GM19043 (cell line): ENCODE measurements around the gene ZNF281.

Experiments used
- ATAC-seq: cut with Tn5 transposase; IDR thresholded peaks from one replicate; pipeline ENCODE4 v1.9.1; 2021; ENCODE audit warnings: low read depth; ENCODE audit not compliant: unreplicated experiment

The ZNF281 gene

DNA sequence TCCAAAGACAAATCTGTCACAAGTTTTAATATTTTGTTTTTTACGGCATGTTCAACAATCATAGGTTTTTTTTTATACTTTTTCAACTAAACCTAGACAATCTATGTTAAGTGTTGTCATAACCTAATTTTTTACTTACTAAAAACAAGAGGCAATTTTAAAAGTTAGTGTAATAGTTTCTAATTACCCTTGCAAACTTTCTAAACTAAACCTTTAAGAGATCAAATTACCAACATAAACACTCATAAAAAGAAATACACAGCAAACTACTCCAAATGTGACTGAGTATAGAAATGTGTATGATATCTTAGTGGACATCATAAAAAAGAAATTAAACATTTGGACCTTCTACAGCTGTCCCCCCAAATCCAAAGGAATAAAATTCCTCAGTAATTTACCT, 10.0 kb downstream of the ZNF281 start:
- no peak for ATAC-seq

DNA sequence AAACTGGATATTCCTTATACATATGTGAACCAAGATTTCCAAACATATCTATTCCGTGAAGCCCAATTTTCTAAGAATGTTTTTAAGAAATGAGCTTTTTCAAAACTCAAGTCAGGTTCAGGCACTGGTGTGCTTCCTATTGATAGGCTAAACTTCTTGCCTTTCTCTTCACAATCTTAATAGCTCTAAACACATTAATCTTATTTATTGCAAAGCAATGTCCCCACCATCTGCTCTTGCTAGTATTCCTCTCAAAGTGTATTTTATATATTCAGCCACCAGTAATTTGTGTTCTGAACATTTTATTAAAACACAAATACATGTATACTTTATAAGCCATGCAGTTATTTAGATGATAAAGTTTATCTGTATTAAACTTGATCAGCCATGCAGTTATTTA, 11.5 kb downstream of the ZNF281 start:
- no peak for ATAC-seq

DNA sequence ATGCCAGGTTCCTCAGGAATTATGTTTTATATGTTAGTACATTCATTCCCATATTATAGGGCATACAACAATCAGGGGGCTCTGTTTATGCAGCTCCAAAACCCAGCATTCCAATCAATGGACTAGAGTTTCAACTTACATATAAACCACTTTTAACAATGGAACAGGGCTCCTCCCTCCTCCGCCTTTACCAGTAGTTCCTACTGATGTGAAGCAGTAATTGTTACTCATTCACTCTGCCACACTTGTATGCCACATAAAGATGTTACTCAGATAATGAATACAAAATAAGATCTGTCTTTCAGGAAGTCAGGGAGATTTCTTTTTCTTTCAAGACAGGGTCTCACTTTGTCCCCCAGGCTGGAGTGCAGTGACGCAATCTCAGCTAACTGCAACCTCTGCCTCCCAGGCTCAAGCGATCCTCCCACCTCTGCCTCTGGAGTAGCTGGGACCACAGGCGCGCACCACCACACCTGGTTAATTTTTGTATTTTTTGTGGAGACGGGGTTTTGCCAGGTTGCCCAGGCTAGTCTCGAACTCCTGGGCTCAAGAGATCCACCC, 17.1 kb downstream of the ZNF281 start:
- no peak for ATAC-seq

DNA sequence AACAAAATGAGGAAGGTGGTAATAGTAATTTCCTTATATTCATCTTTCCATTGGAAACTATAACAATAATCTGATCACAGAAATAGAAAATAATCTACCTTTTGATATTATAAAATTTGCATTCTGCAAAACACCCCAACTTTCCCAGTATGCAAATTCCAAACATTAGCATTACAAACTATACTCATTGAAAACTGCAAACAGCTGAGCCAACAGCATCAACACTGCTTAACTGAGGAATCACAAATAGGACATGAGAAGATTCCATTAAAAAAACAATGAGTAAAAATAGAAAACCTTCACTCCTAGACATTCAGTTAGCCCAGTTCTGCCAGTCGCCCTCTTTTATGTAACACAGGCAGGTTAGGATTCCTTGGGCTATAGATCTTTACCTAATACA, 18.1 kb downstream of the ZNF281 start:
- ATAC-seq, result no peak

DNA sequence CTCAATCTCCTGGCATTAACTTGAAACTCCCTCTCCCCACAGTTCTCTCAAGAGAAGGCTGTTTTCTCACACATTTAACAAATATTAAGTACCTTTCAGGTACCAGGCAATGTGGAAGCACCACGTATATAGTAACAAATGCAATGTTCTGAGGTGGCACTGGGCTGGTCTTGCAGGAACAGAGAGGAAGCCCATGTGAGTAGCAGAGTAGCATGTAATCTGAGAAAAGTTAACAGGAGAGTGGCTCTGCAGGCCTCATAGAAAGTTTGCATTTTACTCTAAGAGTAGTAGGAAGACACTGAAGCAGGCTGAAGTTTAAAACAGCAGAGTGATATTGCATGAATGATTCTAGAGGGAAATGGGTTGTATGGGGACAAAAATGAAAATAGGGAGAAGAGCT, 21.0 kb downstream of the ZNF281 start:
- ATAC-seq, result no peak

DNA sequence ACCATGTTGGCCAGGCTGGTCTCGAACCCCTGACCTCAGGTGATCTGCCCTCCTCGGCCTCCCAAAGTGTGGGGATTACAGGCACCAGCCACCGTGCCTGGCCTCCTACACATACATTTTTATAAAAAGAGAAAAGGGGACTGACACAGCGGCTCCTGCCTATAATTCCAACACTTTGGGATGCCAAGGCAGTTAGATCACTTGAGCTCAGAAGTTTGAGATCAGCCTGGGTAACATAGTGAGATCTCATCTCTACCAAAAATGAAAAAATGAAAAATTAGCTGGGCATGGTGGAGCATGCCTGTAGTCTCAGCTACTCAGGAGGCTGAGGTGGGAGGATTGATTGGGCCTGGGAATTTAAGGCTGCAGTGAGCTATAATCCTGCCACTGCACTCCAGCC, 23.4 kb downstream of the ZNF281 start:
- ATAC-seq, result no peak

GRCh38 chr1:200384818-200385390, 24.9 kb downstream of the ZNF281 start:
- ATAC-seq, result peak; percentile 48

DNA sequence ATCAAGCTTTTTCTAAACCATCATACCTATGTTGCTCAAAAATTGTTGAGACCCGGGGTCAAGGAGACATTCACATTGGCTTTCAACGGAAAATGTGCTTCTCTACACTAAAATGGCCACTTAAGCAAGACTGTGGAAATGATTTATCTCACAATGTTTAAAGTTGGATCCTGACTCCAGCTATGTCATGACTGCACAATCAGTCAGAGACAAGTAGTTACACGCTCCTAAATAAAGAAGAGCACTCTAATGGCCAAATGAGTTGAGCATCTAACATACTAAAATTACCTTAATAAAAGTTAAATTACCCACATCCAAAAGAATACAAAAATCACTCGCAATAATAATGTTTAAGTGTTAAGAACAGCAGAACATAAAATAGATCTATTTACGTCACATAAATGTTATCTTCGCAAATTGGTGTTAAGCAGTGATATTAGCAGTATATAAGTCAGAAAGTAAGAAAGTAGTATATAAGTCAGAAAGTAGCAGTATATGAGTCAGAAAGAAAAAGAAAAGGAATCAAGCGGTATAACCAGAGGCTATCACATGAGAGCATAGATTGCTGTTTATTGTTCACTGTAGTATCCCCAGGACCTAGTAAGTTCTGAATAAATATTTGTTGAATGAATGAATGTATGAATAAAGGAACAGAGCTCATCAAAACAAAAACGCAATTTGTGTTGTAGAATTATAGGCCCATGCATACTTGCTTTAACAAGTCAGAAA, 28.4 kb downstream of the ZNF281 start:
- no peak for ATAC-seq

DNA sequence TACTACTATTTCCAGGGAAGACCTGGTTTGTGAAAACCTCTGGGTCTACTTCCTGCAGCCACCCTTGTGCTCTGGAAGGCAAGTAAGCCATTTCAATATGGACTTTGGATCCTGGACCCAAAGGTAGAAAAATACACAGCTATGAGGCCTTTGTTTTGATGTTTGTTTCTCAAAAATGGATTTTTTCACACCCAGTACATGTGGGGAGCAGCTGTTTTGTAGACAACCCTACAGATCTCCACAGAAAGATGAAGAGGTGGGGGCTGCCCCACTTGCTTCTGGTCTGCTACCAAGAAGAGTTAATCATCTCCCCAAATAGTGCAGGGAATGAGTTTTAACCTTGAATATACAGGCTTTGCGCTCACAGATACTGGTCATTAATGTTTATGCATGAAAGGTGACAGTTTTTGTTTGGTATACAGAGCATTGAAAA, 29.2 kb downstream of the ZNF281 start:
- ATAC-seq, result peak; percentile 77

- no peak for ATAC-seq
Observed at GRCh38 chr1:200379940-200380588, 29.8 kb downstream of the ZNF281 start.

GRCh38 chr1:200379432-200379757, 30.4 kb downstream of the ZNF281 start:
- ATAC-seq, result no peak

DNA sequence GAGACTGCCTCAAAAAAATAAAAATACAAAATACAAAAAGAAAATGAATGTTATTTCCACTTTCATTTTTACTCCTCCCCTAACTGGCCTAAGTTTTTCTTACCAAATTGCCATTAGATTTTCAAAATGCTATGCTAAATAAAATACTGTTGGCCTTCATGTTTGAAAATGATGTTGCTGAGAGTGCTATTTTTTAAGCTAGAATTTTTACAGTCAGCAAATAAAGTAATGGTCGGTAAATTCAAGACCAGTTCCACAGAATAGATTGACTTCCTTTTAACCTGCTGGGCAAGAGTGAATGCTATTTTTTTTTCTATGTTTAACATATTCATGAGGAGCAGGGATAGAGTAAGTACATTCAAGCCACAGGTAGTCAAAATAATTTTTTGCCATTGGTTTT, 31.7 kb downstream of the ZNF281 start:
- ATAC-seq, result no peak

GRCh38 chr1:200376528-200376927, 33.3 kb downstream of the ZNF281 start:
- no peak for ATAC-seq

DNA sequence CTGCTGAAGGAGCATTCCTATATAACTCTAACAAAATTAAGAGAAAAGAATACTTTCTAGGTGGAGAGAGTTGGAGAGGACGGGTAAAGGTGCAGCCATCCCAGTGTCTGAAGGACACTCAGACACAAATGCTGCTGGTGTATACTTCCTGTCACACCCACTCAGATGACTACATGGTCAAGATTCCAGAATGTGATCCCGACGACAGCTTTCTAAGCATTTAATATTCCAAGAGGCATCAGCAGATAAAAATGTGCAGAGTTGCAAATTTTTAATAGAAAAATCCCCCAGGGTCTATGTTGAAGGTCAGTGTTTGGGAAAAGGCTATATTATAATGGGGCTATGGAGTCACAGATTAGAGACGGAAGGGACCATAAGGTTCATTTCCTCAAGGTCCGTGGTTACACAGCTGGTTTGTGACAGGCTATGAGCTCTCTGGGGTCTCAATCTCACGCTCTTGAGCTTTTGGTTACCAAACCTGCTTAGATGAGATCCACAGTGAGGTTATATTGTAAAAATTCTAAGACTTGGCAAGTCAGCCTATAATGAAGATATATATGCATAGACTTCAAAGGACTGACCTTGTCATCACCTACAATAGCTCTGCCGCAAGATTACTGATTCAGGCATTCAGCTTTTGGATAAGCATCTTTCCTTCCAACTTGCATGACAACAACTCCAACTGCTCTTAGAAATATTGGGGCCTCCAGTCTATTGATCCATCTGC, 35.1 kb downstream of the ZNF281 start:
- ATAC-seq, result no peak

DNA sequence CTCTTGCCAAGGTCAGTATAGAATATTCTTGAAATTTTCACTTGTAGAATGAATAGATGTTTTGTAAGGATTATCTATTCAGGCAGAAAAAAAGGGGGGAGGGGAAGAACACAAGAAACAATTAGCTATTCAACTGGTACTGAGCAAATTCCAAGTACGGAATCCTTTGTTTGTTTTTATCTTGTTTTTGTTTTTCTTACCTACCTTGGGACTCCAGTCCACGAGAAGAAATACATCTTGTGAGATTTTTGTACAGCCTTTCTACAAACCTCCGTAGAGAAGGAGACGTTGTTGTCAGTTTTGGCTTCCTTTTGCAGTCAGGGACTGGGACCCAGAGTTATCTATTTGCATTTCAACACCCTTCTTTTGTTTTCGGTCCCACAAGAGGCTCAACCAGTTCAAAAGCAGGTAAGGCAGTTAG, 36.0 kb downstream of the ZNF281 start:
- ATAC-seq, result no peak

- no peak for ATAC-seq
Observed at GRCh38 chr1:200372885-200373181, 37.0 kb downstream of the ZNF281 start.

- no peak for ATAC-seq
Observed at GRCh38 chr1:200372095-200372884, 37.5 kb downstream of the ZNF281 start.

DNA sequence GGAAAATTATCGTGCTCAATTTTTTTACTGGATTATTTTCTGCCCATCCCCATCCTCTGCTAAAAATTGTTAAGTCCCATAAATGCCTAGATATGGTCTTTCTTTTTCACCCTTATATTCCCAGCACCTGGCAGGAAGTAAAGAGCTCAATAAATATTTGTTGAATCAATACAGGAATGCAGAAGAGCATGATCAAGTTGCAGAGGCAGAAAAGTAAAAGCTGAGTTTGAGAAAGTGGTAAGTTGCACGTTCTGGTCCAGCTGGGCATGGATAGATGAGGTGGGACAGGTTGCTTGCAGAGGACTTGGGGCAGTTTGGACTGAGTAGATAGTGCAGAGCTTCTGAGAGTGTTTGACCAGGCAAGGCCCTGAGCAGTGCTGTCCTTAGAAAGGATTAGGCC, 40.1 kb downstream of the ZNF281 start:
- ATAC-seq, result no peak

DNA sequence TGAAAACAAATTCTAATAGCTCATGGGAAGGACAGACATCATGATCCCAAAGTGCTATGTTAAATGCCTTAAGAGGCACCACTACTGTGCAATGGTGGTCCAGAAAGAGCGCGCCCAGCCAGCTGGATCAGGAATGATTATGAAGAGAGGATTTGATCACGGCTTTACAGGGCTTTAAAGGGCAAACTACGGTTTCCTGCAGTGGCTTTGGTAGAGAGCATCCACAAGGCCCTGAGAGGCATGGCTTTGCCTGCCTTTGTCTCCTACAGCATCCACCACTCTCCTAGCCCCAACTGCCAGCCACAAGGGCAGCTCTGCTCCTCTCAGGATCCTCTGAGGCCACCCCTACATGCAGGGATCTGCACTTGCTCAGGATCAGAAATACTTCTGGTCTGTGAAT, 40.7 kb downstream of the ZNF281 start:
- no peak for ATAC-seq

- ATAC-seq, result no peak
Observed at GRCh38 chr1:200368556-200368955, 41.3 kb downstream of the ZNF281 start.
